PFSK-1 (cell line): Measurements from ENCODE around the gene STAG1.

Source experiments
- POLR2AphosphoS5 ChIP-seq: IDR thresholded peaks from 2 replicates; pipeline ENCODE4 v1.6.1; 2012; ENCODE audit warnings: low read depth, mild to moderate bottlenecking, control low read depth, low read length, moderate library complexity
- REST ChIP-seq, 2 experiments: IDR thresholded peaks; 2 replicates each; pipeline versions ENCODE4 v1.6.1 to v1.8.0; 2011 to 2012; ENCODE audit warnings: low read depth in 2 of 2, low read length in 2 of 2, control low read depth in 1 of 2, inconsistent platforms in 1 of 2, mild to moderate bottlenecking in 1 of 2, moderate library complexity in 1 of 2; ENCODE audit not compliant: insufficient read depth in 1 of 2
- TAF1 ChIP-seq: IDR thresholded peaks from 2 replicates; pipeline ENCODE4 v1.6.1; 2012; ENCODE audit warnings: low read length, control low read depth, borderline replicate concordance; ENCODE audit not compliant: insufficient read depth

GRCh38 chr3:136788154-136788553 lies 36.0 kb upstream of the STAG1 start:
- TF ChIP-seq TAF1 (no peak), REST (IDR thresholded peaks at IDR 0.05; ENCODE audit: insufficient read depth in 1 of 2, low read depth in 2 of 2, low read length in 2 of 2) (no peak), POLR2AphosphoS5 (no peak)
